GM12878 (cell line): ENCODE data around the gene VAV2.

Experiments used
- BMI1 ChIP-seq: fragments of 450-650 bp; IDR thresholded peaks from 2 replicates; pipeline ENCODE4 v1.6.1; 2016; ENCODE audit warnings: mild to moderate bottlenecking, moderate library complexity, borderline replicate concordance
- CTCF ChIP-seq, 3 experiments: IDR thresholded peaks in 2 of 3; conservative IDR thresholded peaks in 1 of 3; 2 replicates each; pipeline ENCODE4 v1.5.1; 2011; ENCODE audit warnings: low read depth in 3 of 3, low read length in 3 of 3, mild to moderate bottlenecking in 3 of 3, control low read depth in 2 of 3, moderate library complexity in 2 of 3, inconsistent platforms in 1 of 3, mixed read lengths in 1 of 3; ENCODE audit not compliant: control insufficient read depth in 2 of 3, insufficient read depth in 1 of 3; ENCODE audit errors: extremely low read depth in 1 of 3
- HCFC1 ChIP-seq: fragments of 150-350 bp; IDR thresholded peaks from 2 replicates; pipeline ENCODE4 v1.6.1; 2014; ENCODE audit warnings: low read length
- MAX ChIP-seq: IDR thresholded peaks from 2 replicates; pipeline ENCODE4 v1.6.1; 2012; ENCODE audit warnings: low read depth, low read length, improper control_type of control experiment
- RAD21 ChIP-seq: IDR thresholded peaks from 2 replicates; pipeline ENCODE4 v1.6.1; 2011; ENCODE audit warnings: mild to moderate bottlenecking, low read depth, low read length, moderate library complexity; ENCODE audit not compliant: insufficient read depth
- TCF3 ChIP-seq: IDR thresholded peaks from 2 replicates; pipeline ENCODE4 v1.6.1; 2012; ENCODE audit warnings: low read depth, mild to moderate bottlenecking, low read length, borderline replicate concordance; ENCODE audit not compliant: insufficient read depth
- YY1 ChIP-seq: IDR thresholded peaks from 2 replicates; pipeline ENCODE4 v1.6.1; 2011; ENCODE audit warnings: low read depth, mild to moderate bottlenecking, low read length

GRCh38 chr9:133877967-133878366 lies 114.2 kb downstream of the VAV2 start:
- TF ChIP-seq TCF3: no peak
- TF ChIP-seq HCFC1: no peak
- no peak for TF ChIP-seq MAX
- no peak for TF ChIP-seq BMI1
- TF ChIP-seq RAD21: no peak
- TF ChIP-seq YY1: no peak
- no peak for TF ChIP-seq CTCF (IDR thresholded peaks at IDR 0.05 in 2 of 3, conservative IDR thresholded peaks at IDR 0.05 in 1 of 3; ENCODE audit: control insufficient read depth in 2 of 3, extremely low read depth in 1 of 3, insufficient read depth in 1 of 3, low read depth in 3 of 3, low read length in 3 of 3)
